Left lung (tissue), 10 donors: ENCODE measurements around the gene TSPAN17. TPM values are rescaled to one million over a fixed set of nuclear protein-coding genes. Genes with fewer than 3 reads are reported as not detected.
A peak's percentile ranks its signal among the peaks of the same experiment; 100 is the strongest.

Source experiments
- ATAC-seq: fragments of 200-7000 bp; cut with Tn5 transposase; one replicate; pipeline ENCODE4 v1.9.1; 2020; ENCODE audit warnings: moderate library complexity
- DNase-seq, 4 donors: peaks; one replicate each; pipeline ENCODE4 v3.0.0-alpha.2; 2013 to 2020
- H3K27ac ChIP-seq, 2 donors: fragments of 200-600 bp; sonication (generic) in 1 of 2; one replicate each; pipeline versions ENCODE4 v1.5.0 to v1.8.0; 2020 to 2021
- H3K27me3 ChIP-seq, 2 donors: fragments of 200-600 bp; sonication (generic) in 1 of 2; one replicate each; pipeline versions ENCODE4 v1.5.0 to v1.8.0; 2020 to 2021
- H3K36me3 ChIP-seq, 2 donors: fragments of 200-600 bp; sonication (generic) in 1 of 2; one replicate each; pipeline versions ENCODE4 v1.5.0 to v1.8.0; 2020 to 2021
- H3K4me1 ChIP-seq, 2 donors: fragments of 200-600 bp; one replicate each; pipeline ENCODE4 v1.8.0; 2021
- H3K4me3 ChIP-seq, 2 donors: fragments of 200-600 bp; sonication (generic) in 1 of 2; one replicate each; pipeline versions ENCODE4 v1.5.0 to v1.8.0; 2020 to 2021; ENCODE audit warnings: mild to moderate bottlenecking in 1 of 2
- H3K9me3 ChIP-seq, 2 donors: fragments of 200-600 bp; sonication (generic) in 1 of 2; one replicate each; pipeline versions ENCODE4 v1.5.0 to v1.8.0; 2020 to 2021
- CTCF ChIP-seq, 2 donors: fragments of 200-600 bp; sonication (generic) in 1 of 2; IDR thresholded peaks; one replicate each; pipeline versions ENCODE4 v1.5.0 to v1.8.0; 2021; ENCODE audit warnings: antibody characterized with exemption in 2 of 2
- intact Hi-C, 2 donors: fragments of 100-400 bp; cut with DNase I; formaldehyde crosslinking; loops; one replicate each; pipeline versions ENCODE4 v1.11.2 to v1.14.2; 2022
- polyA plus RNA-seq, 6 donors: library from polyadenylated mRNA; unstranded; fragments of 120-200 nt; gene quantifications; one replicate each; pipeline ENCODE4 v1.2.1, GENCODE V29; 2013; ENCODE audit not compliant: insufficient read length in 6 of 6
- total RNA-seq, 2 donors: library from RNA; stranded (reverse); fragmentation: NEBNext Ultra II Directional; extraction: Animal tissue kit (Norgen Biotek cat#: 25700); gene quantifications; one replicate each; pipeline ENCODE4 v1.2.1, GENCODE V29; 2021
- donor health status: DM: no; HTN: yes; CAD: no.
- donor health status: DM: no; HTN: no; CAD: no.

Gene TSPAN17
- total and polyA plus RNA-seq, 8 donors = 26.0 to 48.3 (median 35.0) TPM

GRCh38 chr5:176616511-176616910 lies 30.8 kb upstream of the TSPAN17 start:
- Histone ChIP-seq H3K36me3 (no peaks in the 10 kb centered on the region), H3K27ac (no peak overlapping the region), H3K4me1 (peaks cover 11 to 18% of the 10 kb centered on the region in 2 donors), H3K4me3 (no peak overlapping the region), H3K9me3 (no peaks in the 10 kb centered on the region), H3K27me3 (peaks cover 41 to 94% of the 10 kb centered on the region in 2 donors)
- intact Hi-C loops = no loop called here
- no peak for TF ChIP-seq CTCF (IDR thresholded peaks at IDR 0.05)
- no peak for ATAC-seq
- DNase-seq = no peak

GRCh38 chr5:176618783-176619182 lies 28.5 kb upstream of the TSPAN17 start:
- no peak for ATAC-seq
- no peak for DNase-seq
- H3K4me1 ChIP-seq = peaks cover 11 to 18% of the 10 kb centered on the region in 2 donors
- H3K9me3 ChIP-seq = no peaks in the 10 kb centered on the region
- peaks cover 44 to 90% of the 10 kb centered on the region in 2 donors for H3K27me3 ChIP-seq
- no peak overlapping the region for H3K27ac ChIP-seq
- H3K4me3 ChIP-seq = no peak overlapping the region
- TF ChIP-seq CTCF (IDR thresholded peaks at IDR 0.05) = no peak
- intact Hi-C loops = no loop called here
- H3K36me3 ChIP-seq = no peaks in the 10 kb centered on the region

GRCh38 chr5:176619203-176619568 lies 28.1 kb upstream of the TSPAN17 start:
- ATAC-seq (peak; percentile 86), DNase-seq (peak in 3 of 4 donors; percentile 61 to 84 (median 73))
- Histone ChIP-seq H3K27ac (no peak overlapping the region), H3K9me3 (no peaks in the 10 kb centered on the region), H3K4me1 (peaks cover 11 to 18% of the 10 kb centered on the region in 2 donors), H3K36me3 (no peaks in the 10 kb centered on the region), H3K4me3 (no peak overlapping the region), H3K27me3 (peaks cover 44 to 92% of the 10 kb centered on the region in 2 donors)
- no peak for TF ChIP-seq CTCF (IDR thresholded peaks at IDR 0.05)
- intact Hi-C loops = no loop called here

- ATAC-seq (no peak), DNase-seq (no peak)
- Histone ChIP-seq H3K36me3 (no peaks in the 10 kb centered on the region), H3K27ac (no peak overlapping the region), H3K4me3 (no peak overlapping the region), H3K27me3 (peaks cover 44 to 93% of the 10 kb centered on the region in 2 donors), H3K4me1 (peaks cover 11 to 18% of the 10 kb centered on the region in 2 donors), H3K9me3 (no peaks in the 10 kb centered on the region)
- intact Hi-C loops = no loop called here
- TF ChIP-seq CTCF (IDR thresholded peaks at IDR 0.05) = no peak
Measured at GRCh38 chr5:176619569-176620332, 27.5 kb upstream of the TSPAN17 start.

GRCh38 chr5:176620333-176620981 lies 26.8 kb upstream of the TSPAN17 start:
- intact Hi-C loops = no loop called here
- peaks cover 44 to 95% of the 10 kb centered on the region in 2 donors for H3K27me3 ChIP-seq
- H3K4me3 ChIP-seq = peak overlapping the region in 1 of 2 donors; percentile 6
- H3K4me1 ChIP-seq = peaks cover 11 to 18% of the 10 kb centered on the region in 2 donors
- H3K27ac ChIP-seq = no peak overlapping the region
- DNase-seq (peak in 1 of 4 donors; percentile 52), ATAC-seq (peak; percentile 28)
- TF ChIP-seq CTCF (IDR thresholded peaks at IDR 0.05) = no peak
- H3K36me3 ChIP-seq = no peaks in the 10 kb centered on the region
- H3K9me3 ChIP-seq = no peaks in the 10 kb centered on the region
